GM13976 (cell line): ENCODE results near the gene MAMLD1.

Source experiments
- DNase-seq: peaks from one replicate; pipeline ENCODE4 v3.0.0; 2012; ENCODE audit warnings: low spot score
- CTCF ChIP-seq: IDR thresholded peaks from 2 replicates; pipeline ENCODE4 v1.5.1; 2012; ENCODE audit warnings: borderline replicate concordance, mild to moderate bottlenecking; ENCODE audit not compliant: insufficient read depth; ENCODE audit errors: extremely low read depth, missing control alignments, control extremely low read depth
- in situ Hi-C: fragments of 300-500 bp; cut with MboI; formaldehyde crosslinking; loops from one replicate; pipeline ENCODE4 v1.12.0; 2022; ENCODE audit warnings: low sequenced_read_pairs, mixed read lengths, inconsistent platforms; ENCODE audit not compliant: unreplicated experiment

Gene MAMLD1

GRCh38 chrX:150489359-150490015 lies 126.4 kb downstream of the MAMLD1 start:
- no peak for TF ChIP-seq CTCF
- no peak for DNase-seq
- in situ Hi-C loops: loop anchor here (25.0 kb wide), 1 partner anchor 527 kb away; no protein-coding TSS in a partner anchor

GRCh38 chrX:150495496-150495895 lies 132.4 kb downstream of the MAMLD1 start:
- TF ChIP-seq CTCF: no peak
- no peak for DNase-seq
- in situ Hi-C loops: loop anchor here (25.0 kb wide), 1 partner anchor 533 kb away; no protein-coding TSS in a partner anchor

- in situ Hi-C loops: loop anchor here (25.0 kb wide), 1 partner anchor 537 kb away; no protein-coding TSS in a partner anchor
- no peak for DNase-seq
- no peak for TF ChIP-seq CTCF
Measured at GRCh38 chrX:150499240-150499639, 136.1 kb downstream of the MAMLD1 start.

- in situ Hi-C loops: no loop called here
- DNase-seq: no peak
- TF ChIP-seq CTCF: no peak
Measured at GRCh38 chrX:150502091-150502490, 139.0 kb downstream of the MAMLD1 start.

- in situ Hi-C loops: no loop called here
- no peak for TF ChIP-seq CTCF
- no peak for DNase-seq
Measured at GRCh38 chrX:150502979-150503897, 140.1 kb downstream of the MAMLD1 start.

GRCh38 chrX:150503898-150504219 lies 140.7 kb downstream of the MAMLD1 start:
- DNase-seq: no peak
- no peak for TF ChIP-seq CTCF
- in situ Hi-C loops: no loop called here
